OCI-LY3 (cell line): ENCODE data around the gene TUBA4B.

Experiments
- H2AFZ ChIP-seq: fragments of 200-600, 300-600 bp; shearing (Covaris generic); 2 replicates; pipeline ENCODE4 v1.6.0; 2014; ENCODE audit warnings: antibody characterized with exemption, low read depth, low read length
- H3K27ac ChIP-seq: fragments of 200-600, 300-600 bp; sonication (generic); 2 replicates; pipeline ENCODE4 v1.5.1; 2014; ENCODE audit warnings: mild to moderate bottlenecking, low read length, moderate library complexity, mixed read lengths
- H3K27me3 ChIP-seq: fragments of 200-600, 300-600 bp; sonication (generic); 2 replicates; pipeline ENCODE4 v1.6.1; 2014; ENCODE audit warnings: low read depth, low read length, mixed read lengths
- H3K36me3 ChIP-seq: fragments of 200-600, 300-600 bp; sonication (generic); replicated peaks from 2 replicates; pipeline ENCODE3; 2014; ENCODE audit warnings: low read depth, low read length, mixed read lengths
- H3K4me1 ChIP-seq: fragments of 300-600, 200-600 bp; sonication (generic); 2 replicates; pipeline ENCODE4 v1.6.1; 2014; ENCODE audit warnings: low read length, mixed read lengths
- H3K4me2 ChIP-seq: fragments of 200-600, 300-600 bp; sonication (generic); 2 replicates; pipeline ENCODE4 v1.6.1; 2014; ENCODE audit warnings: low read length, mixed read lengths
- H3K4me3 ChIP-seq: fragments of 300-600, 200-600 bp; sonication (generic); 2 replicates; pipeline ENCODE4 v1.5.1; 2014; ENCODE audit warnings: antibody characterized with exemption, mild to moderate bottlenecking, low read length, moderate library complexity
- H3K79me2 ChIP-seq: fragments of 300-600, 200-600 bp; shearing (Covaris generic); 2 replicates; pipeline ENCODE4 v1.6.1; 2014; ENCODE audit warnings: mild to moderate bottlenecking, low read length, mixed read lengths
- H3K9ac ChIP-seq: fragments of 300-600, 200-600 bp; shearing (Covaris generic); 2 replicates; pipeline ENCODE4 v1.6.0; 2014; ENCODE audit warnings: mild to moderate bottlenecking, low read length, moderate library complexity
- H3K9me3 ChIP-seq: fragments of 200-600, 300-600 bp; shearing (Covaris generic); 2 replicates; pipeline ENCODE4 v1.6.1; 2014; ENCODE audit warnings: low read length, mixed read lengths; ENCODE audit not compliant: insufficient read depth
- H4K20me1 ChIP-seq: fragments of 200-600, 300-600 bp; sonication (generic); 2 replicates; pipeline ENCODE4 v1.6.1; 2016; ENCODE audit warnings: low read length, mixed read lengths; ENCODE audit not compliant: insufficient read depth
- EZH2phosphoT487 ChIP-seq: fragments of 200-600 bp; shearing (Covaris generic); IDR thresholded peaks from 2 replicates; pipeline ENCODE4 v1.6.1; 2018; ENCODE audit warnings: antibody characterized with exemption, mixed run types, low read depth
- TF ChIP-seq, protein P1 (sequence below): fragments of 200-600, 300-600 bp; sonication (generic); IDR thresholded peaks from 2 replicates; pipeline ENCODE4 v1.5.1; 2014; ENCODE audit warnings: antibody characterized with exemption, low read length, low read depth

Gene TUBA4B

GRCh38 chr2:219269362-219270054, 16.5 kb downstream of the TUBA4B start:
- TF ChIP-seq, protein P1, sequence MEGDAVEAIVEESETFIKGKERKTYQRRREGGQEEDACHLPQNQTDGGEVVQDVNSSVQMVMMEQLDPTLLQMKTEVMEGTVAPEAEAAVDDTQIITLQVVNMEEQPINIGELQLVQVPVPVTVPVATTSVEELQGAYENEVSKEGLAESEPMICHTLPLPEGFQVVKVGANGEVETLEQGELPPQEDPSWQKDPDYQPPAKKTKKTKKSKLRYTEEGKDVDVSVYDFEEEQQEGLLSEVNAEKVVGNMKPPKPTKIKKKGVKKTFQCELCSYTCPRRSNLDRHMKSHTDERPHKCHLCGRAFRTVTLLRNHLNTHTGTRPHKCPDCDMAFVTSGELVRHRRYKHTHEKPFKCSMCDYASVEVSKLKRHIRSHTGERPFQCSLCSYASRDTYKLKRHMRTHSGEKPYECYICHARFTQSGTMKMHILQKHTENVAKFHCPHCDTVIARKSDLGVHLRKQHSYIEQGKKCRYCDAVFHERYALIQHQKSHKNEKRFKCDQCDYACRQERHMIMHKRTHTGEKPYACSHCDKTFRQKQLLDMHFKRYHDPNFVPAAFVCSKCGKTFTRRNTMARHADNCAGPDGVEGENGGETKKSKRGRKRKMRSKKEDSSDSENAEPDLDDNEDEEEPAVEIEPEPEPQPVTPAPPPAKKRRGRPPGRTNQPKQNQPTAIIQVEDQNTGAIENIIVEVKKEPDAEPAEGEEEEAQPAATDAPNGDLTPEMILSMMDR = no peak
- no peak for TF ChIP-seq EZH2phosphoT487

DNA sequence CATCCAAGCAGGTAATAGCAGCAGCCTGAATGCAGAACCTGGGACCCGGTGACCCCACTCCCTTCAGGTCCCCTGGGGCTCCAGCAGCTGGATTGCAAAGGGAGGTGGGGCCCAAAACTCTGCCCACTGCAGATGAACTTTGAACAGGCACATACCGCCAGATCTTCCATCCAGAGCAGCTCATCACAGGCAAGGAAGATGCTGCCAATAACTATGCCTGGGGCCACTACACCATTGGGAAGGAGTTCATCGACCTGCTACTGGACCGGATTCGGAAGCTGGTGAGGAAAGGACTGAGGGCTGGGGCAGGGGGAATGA, 17.0 kb downstream of the TUBA4B start:
- Histone ChIP-seq H3K4me2 (no peak overlapping the region), H3K79me2 (no peaks in the 10 kb centered on the region), H3K36me3 (no peaks in the 10 kb centered on the region), H3K9ac (no peak overlapping the region), H3K4me1 (no peaks in the 10 kb centered on the region), H3K9me3 (no peaks in the 10 kb centered on the region), H4K20me1 (no peaks in the 10 kb centered on the region), H2AFZ (no peak overlapping the region), H3K27me3 (no peaks in the 10 kb centered on the region), H3K4me3 (no peak overlapping the region), H3K27ac (no peak overlapping the region)
- no peak for TF ChIP-seq EZH2phosphoT487
- TF ChIP-seq, protein P1 = no peak

More at GRCh38 chr2:219269362-219270054, 16.5 kb downstream of the TUBA4B start:
- no peak overlapping the region for H3K4me2 ChIP-seq
- H3K27me3 ChIP-seq = no peaks in the 10 kb centered on the region
- H3K9ac ChIP-seq = no peak overlapping the region
- no peak overlapping the region for H2AFZ ChIP-seq
- no peaks in the 10 kb centered on the region for H3K9me3 ChIP-seq
- H3K4me3 ChIP-seq = no peak overlapping the region
- no peaks in the 10 kb centered on the region for H3K36me3 ChIP-seq
- H3K27ac ChIP-seq = no peak overlapping the region
- no peaks in the 10 kb centered on the region for H4K20me1 ChIP-seq
- H3K79me2 ChIP-seq = no peaks in the 10 kb centered on the region
- H3K4me1 ChIP-seq = no peaks in the 10 kb centered on the region

GRCh38 chr2:219271021-219271420, 18.0 kb downstream of the TUBA4B start:
- no peaks in the 10 kb centered on the region for H4K20me1 ChIP-seq

DNA sequence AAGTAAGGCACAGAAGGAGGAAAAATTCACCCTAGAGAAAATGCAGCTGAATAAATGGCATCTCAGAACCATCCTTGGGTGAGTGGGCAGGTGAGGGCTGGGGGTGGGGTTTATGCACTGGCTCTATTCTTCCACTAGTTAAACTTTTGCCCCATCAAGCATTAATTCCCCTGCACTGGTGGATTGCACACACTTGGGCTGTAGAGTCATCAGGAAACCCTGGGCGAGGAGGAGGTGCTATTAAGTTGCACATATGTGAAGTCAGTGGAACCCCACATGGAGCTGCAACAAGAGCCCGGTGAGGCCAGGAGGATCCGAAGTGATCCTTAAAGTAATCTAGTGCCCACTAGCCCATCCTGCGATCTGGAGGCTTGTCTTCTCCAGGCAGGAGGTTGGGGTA, 19.3 kb downstream of the TUBA4B start:
- no peaks in the 10 kb centered on the region for H3K4me1 ChIP-seq
- H3K27ac ChIP-seq = no peak overlapping the region
- no peaks in the 10 kb centered on the region for H3K27me3 ChIP-seq
- no peak overlapping the region for H2AFZ ChIP-seq
- no peaks in the 10 kb centered on the region for H3K79me2 ChIP-seq
- no peaks in the 10 kb centered on the region for H3K36me3 ChIP-seq
- no peak overlapping the region for H3K4me3 ChIP-seq
- no peaks in the 10 kb centered on the region for H3K9me3 ChIP-seq
- H3K9ac ChIP-seq = no peak overlapping the region
- TF ChIP-seq, protein P1 = no peak
- no peak for TF ChIP-seq EZH2phosphoT487
- no peaks in the 10 kb centered on the region for H4K20me1 ChIP-seq
- H3K4me2 ChIP-seq = no peak overlapping the region

More at GRCh38 chr2:219271021-219271420, 18.0 kb downstream of the TUBA4B start:
- TF ChIP-seq EZH2phosphoT487 = no peak
- TF ChIP-seq, protein P1 = no peak
- H3K36me3 ChIP-seq = no peaks in the 10 kb centered on the region
- H3K4me3 ChIP-seq = no peak overlapping the region
- H2AFZ ChIP-seq = no peak overlapping the region
- H3K4me1 ChIP-seq = no peaks in the 10 kb centered on the region
- H3K4me2 ChIP-seq = no peak overlapping the region
- no peaks in the 10 kb centered on the region for H3K27me3 ChIP-seq
- no peaks in the 10 kb centered on the region for H3K9me3 ChIP-seq
- no peak overlapping the region for H3K9ac ChIP-seq
- H3K79me2 ChIP-seq = no peaks in the 10 kb centered on the region
- no peak overlapping the region for H3K27ac ChIP-seq
